Measurements from ENCODE around the gene ENOX2. TPM values are rescaled to one million over a fixed set of nuclear protein-coding genes. Genes with fewer than 3 reads are reported as not detected.

ENOX2 gene
- total RNA-seq, 1 experiment from 2014 or later, result 12.9 TPM

DNA sequence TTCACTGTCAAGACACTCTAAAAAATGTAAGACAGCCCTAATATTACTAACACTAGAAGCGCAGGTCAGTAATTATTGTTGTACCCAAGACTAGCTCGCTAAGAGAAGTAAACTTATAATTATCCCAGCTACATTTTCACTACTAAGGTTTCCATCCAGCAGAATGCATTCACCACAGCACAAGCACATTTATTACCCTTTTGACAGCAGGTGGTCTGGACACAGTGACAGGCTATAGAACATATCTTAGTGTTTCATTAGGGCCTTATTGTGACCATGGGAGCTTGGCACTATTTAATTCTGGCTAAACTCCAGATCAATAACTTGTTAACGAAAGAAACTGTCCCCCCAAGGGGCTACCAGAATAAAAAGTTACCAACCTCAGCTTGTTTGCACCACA lies 237.7 kb downstream of the ENOX2 start (continued):
- TF ChIP-seq, protein P1, sequence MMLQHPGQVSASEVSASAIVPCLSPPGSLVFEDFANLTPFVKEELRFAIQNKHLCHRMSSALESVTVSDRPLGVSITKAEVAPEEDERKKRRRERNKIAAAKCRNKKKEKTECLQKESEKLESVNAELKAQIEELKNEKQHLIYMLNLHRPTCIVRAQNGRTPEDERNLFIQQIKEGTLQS (IDR thresholded peaks at IDR 0.05), result no peak
- TF ChIP-seq TCF7L2 (IDR thresholded peaks at IDR 0.05; ENCODE audit: borderline replicate concordance, extremely low read depth, insufficient read depth, insufficient read length), result no peak
- TF ChIP-seq, protein P2, sequence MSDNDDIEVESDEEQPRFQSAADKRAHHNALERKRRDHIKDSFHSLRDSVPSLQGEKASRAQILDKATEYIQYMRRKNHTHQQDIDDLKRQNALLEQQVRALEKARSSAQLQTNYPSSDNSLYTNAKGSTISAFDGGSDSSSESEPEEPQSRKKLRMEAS (IDR thresholded peaks at IDR 0.05), result no peak
- no peak for TF ChIP-seq SP1 (IDR thresholded peaks at IDR 0.05; ENCODE audit: low read depth)
- no peak for TF ChIP-seq YY1 (IDR thresholded peaks at IDR 0.05; ENCODE audit: extremely low read depth, insufficient replicate concordance, low read depth, low read length)
- TF ChIP-seq EZH2 (IDR thresholded peaks at IDR 0.05), result no peak
- TF ChIP-seq ZNF274 (IDR thresholded peaks at IDR 0.05; ENCODE audit: low read depth, low read length), result no peak

DNA sequence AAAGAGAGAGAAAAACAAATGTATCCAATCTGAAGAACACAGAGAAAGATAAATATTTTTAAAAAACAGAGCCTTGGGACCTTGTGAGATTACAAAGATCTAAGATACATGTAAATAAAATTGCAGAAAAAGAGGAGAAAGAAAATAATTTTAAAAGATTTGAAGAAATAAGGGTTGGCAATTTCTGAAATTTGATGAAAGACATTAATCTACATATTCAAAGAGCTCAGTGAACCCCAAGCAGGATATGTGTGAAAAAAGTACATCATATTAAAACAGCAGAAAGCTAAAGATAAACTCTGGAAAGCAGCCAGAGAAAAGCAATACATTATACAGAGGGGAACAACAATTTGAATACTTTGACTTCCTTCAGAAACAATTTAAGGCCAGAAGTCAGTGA lies 244.7 kb downstream of the ENOX2 start:
- Histone ChIP-seq H3K4me1 (ENCODE audit: control insufficient read depth in 1 of 2, insufficient read depth in 2 of 2, low read length in 2 of 2) (no peaks in the 10 kb centered on the region), H3K9ac (ENCODE audit: low read length) (no peak overlapping the region), H3K9me2 (ENCODE audit: insufficient read depth) (no peaks in the 10 kb centered on the region), H3K27ac (ENCODE audit: low read depth, low read length) (no peak overlapping the region), H4K20me1 (ENCODE audit: insufficient read depth) (no peaks in the 10 kb centered on the region), H3K27me3 (ENCODE audit: insufficient read depth, low read length) (no peaks in the 10 kb centered on the region), H3K9me3 (ENCODE audit: control insufficient read depth in 1 of 2, insufficient read depth in 1 of 2, low read depth in 1 of 2, low read length in 2 of 2) (no peaks in the 10 kb centered on the region), H3K36me3 (ENCODE audit: control insufficient read depth in 1 of 2, insufficient read depth in 2 of 2, low read length in 2 of 2) (no peaks in the 10 kb centered on the region), H3K79me2 (ENCODE audit: insufficient read depth, low read length) (no peaks in the 10 kb centered on the region), H3K4me3 (replicated peaks in 1 of 2; ENCODE audit: low read depth in 1 of 2, low read length in 2 of 2) (no peak overlapping the region), H3K4me2 (ENCODE audit: low read length) (no peak overlapping the region), H2AFZ (ENCODE audit: low read depth, low read length, poor library complexity, severe bottlenecking) (no peak overlapping the region)
- DNase-seq (ENCODE audit: low read depth, low spot score) (no peak), ATAC-seq (no peak)
- POLR2A ChIA-PET, result no interaction called here
- RAD21 ChIA-PET (ENCODE audit: low non-redundant PET in 1 of 2, low total read pairs in 2 of 2, uncharacterized antibody in 2 of 2, unreplicated experiment in 2 of 2), result no interaction called here
- CTCF ChIA-PET, result no interaction called here
- no peak for TF ChIP-seq RAD21 (IDR thresholded peaks at IDR 0.05; ENCODE audit: low read depth)
- TF ChIP-seq EZH2phosphoT487 (IDR thresholded peaks at IDR 0.05; ENCODE audit: borderline replicate concordance), result no peak
- TF ChIP-seq, protein P3, sequence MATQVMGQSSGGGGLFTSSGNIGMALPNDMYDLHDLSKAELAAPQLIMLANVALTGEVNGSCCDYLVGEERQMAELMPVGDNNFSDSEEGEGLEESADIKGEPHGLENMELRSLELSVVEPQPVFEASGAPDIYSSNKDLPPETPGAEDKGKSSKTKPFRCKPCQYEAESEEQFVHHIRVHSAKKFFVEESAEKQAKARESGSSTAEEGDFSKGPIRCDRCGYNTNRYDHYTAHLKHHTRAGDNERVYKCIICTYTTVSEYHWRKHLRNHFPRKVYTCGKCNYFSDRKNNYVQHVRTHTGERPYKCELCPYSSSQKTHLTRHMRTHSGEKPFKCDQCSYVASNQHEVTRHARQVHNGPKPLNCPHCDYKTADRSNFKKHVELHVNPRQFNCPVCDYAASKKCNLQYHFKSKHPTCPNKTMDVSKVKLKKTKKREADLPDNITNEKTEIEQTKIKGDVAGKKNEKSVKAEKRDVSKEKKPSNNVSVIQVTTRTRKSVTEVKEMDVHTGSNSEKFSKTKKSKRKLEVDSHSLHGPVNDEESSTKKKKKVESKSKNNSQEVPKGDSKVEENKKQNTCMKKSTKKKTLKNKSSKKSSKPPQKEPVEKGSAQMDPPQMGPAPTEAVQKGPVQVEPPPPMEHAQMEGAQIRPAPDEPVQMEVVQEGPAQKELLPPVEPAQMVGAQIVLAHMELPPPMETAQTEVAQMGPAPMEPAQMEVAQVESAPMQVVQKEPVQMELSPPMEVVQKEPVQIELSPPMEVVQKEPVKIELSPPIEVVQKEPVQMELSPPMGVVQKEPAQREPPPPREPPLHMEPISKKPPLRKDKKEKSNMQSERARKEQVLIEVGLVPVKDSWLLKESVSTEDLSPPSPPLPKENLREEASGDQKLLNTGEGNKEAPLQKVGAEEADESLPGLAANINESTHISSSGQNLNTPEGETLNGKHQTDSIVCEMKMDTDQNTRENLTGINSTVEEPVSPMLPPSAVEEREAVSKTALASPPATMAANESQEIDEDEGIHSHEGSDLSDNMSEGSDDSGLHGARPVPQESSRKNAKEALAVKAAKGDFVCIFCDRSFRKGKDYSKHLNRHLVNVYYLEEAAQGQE (IDR thresholded peaks at IDR 0.05; ENCODE audit: low read depth), result no peak
- TF ChIP-seq ELF1 (IDR thresholded peaks at IDR 0.05; ENCODE audit: borderline replicate concordance, low read depth), result no peak
- TF ChIP-seq, protein P4, sequence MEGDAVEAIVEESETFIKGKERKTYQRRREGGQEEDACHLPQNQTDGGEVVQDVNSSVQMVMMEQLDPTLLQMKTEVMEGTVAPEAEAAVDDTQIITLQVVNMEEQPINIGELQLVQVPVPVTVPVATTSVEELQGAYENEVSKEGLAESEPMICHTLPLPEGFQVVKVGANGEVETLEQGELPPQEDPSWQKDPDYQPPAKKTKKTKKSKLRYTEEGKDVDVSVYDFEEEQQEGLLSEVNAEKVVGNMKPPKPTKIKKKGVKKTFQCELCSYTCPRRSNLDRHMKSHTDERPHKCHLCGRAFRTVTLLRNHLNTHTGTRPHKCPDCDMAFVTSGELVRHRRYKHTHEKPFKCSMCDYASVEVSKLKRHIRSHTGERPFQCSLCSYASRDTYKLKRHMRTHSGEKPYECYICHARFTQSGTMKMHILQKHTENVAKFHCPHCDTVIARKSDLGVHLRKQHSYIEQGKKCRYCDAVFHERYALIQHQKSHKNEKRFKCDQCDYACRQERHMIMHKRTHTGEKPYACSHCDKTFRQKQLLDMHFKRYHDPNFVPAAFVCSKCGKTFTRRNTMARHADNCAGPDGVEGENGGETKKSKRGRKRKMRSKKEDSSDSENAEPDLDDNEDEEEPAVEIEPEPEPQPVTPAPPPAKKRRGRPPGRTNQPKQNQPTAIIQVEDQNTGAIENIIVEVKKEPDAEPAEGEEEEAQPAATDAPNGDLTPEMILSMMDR (IDR thresholded peaks at IDR 0.05 in 2 of 3, conservative IDR thresholded peaks at IDR 0.05 in 1 of 3; ENCODE audit: borderline replicate concordance in 1 of 3, insufficient read depth in 1 of 3, low read depth in 2 of 3, low read length in 2 of 3), result no peak
- no peak for TF ChIP-seq SP1 (IDR thresholded peaks at IDR 0.05; ENCODE audit: low read depth)
- TF ChIP-seq CEBPB (IDR thresholded peaks at IDR 0.05; ENCODE audit: low read depth), result no peak
- no peak for TF ChIP-seq YY1 (IDR thresholded peaks at IDR 0.05; ENCODE audit: extremely low read depth, insufficient replicate concordance, low read depth, low read length)
- no peak for TF ChIP-seq CBX3 (IDR thresholded peaks at IDR 0.05; ENCODE audit: low read depth)
- TF ChIP-seq POLR2AphosphoS5 (IDR thresholded peaks at IDR 0.05; ENCODE audit: low read depth, low read length), result no peak
- BruUV-seq (replicated peaks), result no TSS peak
- intact Hi-C loops (cut with micrococcal nuclease), result no loop called here

Data from HCT116 (cell line).